ENCODE results near the gene FANCG. TPM values are rescaled to one million over a fixed set of nuclear protein-coding genes. Genes with fewer than 3 reads are reported as not detected.

Gene FANCG
- total and polyA plus RNA-seq, 3 experiments from 2014 or later, result 10.0 to 95.4 (median 90.6) TPM

GRCh38 chr9:35107297-35108290 lies 27.9 kb upstream of the FANCG start:
- Histone ChIP-seq H3K4me1 (ENCODE audit: insufficient read depth, low read length) (peaks cover 30% of the 10 kb centered on the region), H3K27me3 (ENCODE audit: insufficient read depth, low read length, poor library complexity, severe bottlenecking) (no peaks in the 10 kb centered on the region), H3K4me3 (ENCODE audit: low read length) (no peak overlapping the region), H3K27ac (ENCODE audit: low read depth, low read length) (no peak overlapping the region), H3K36me3 (ENCODE audit: insufficient read depth, low read length) (peaks cover 8% of the 10 kb centered on the region), H3K9me3 (ENCODE audit: low read length) (no peaks in the 10 kb centered on the region)
- ChIA-PET POLR2A (no interaction called here), CTCF (interaction anchor here (0.9 to 2.9 kb wide), 2 partner anchors 11 to 29 kb away, joined by 3 to 12 read pairs; partner anchors contain the start of gene PIGO)
- no peak overlapping the region for H3K4me3 Mint-ChIP-seq
- H3K36me3 Mint-ChIP-seq, result peaks cover 0 to 34% (median 0%) of the 10 kb centered on the region in 3 donors
- H3K27ac Mint-ChIP-seq, result peak overlapping the region in 1 of 8 donors; percentile 87
- no peak for DNase-seq
- H3K27me3 Mint-ChIP-seq, result peaks cover 0 to 2% of the 10 kb centered on the region in 2 donors
- H3K4me1 Mint-ChIP-seq, result peaks cover 34 to 42% (median 40%) of the 10 kb centered on the region in 3 donors
- H3K9me3 Mint-ChIP-seq, result no peaks in the 10 kb centered on the region

- H3K4me3 Mint-ChIP-seq, result no peak overlapping the region
- DNase-seq, result no peak
These were observed 26.6 kb upstream of the FANCG start for GRCh38 chr9:35106343-35106730.

GRCh38 chr9:35105571-35106342 lies 26.0 kb upstream of the FANCG start:
- Mint-ChIP-seq H3K4me3 (peak overlapping the region in 1 of 7 donors; percentile 11), H3K9me3 (no peaks in the 10 kb centered on the region), H3K27ac (peak overlapping the region in 4 of 8 donors; percentile 15 to 69 (median 45)), H3K27me3 (peaks cover 0 to 2% of the 10 kb centered on the region in 2 donors), H3K36me3 (peaks cover 0 to 47% (median 0%) of the 10 kb centered on the region in 3 donors), H3K4me1 (peaks cover 33 to 42% (median 42%) of the 10 kb centered on the region in 3 donors)
- Histone ChIP-seq H3K9me3 (ENCODE audit: low read length) (no peaks in the 10 kb centered on the region), H3K27me3 (ENCODE audit: insufficient read depth, low read length, poor library complexity, severe bottlenecking) (no peaks in the 10 kb centered on the region), H3K27ac (ENCODE audit: low read depth, low read length) (no peak overlapping the region), H3K4me3 (ENCODE audit: low read length) (no peak overlapping the region), H3K4me1 (ENCODE audit: insufficient read depth, low read length) (peaks cover 25% of the 10 kb centered on the region), H3K36me3 (ENCODE audit: insufficient read depth, low read length) (peaks cover 8% of the 10 kb centered on the region)
- DNase-seq, result no peak
- ChIA-PET CTCF (interaction anchor here (7.5 kb wide), 1 partner anchor 10 kb away, joined by 50 read pairs; the partner anchor contains the start of gene ATOSB), POLR2A (no interaction called here)

More at GRCh38 chr9:35106343-35106730, 26.6 kb upstream of the FANCG start:
- no peak overlapping the region for H3K27ac ChIP-seq (ENCODE audit: low read depth, low read length)
- peaks cover 8% of the 10 kb centered on the region for H3K36me3 ChIP-seq (ENCODE audit: insufficient read depth, low read length)
- H3K27me3 ChIP-seq (ENCODE audit: insufficient read depth, low read length, poor library complexity, severe bottlenecking), result no peaks in the 10 kb centered on the region
- peaks cover 0 to 2% of the 10 kb centered on the region in 2 donors for H3K27me3 Mint-ChIP-seq
- H3K27ac Mint-ChIP-seq, result peak overlapping the region in 1 of 8 donors; percentile 69
- peaks cover 0 to 41% (median 0%) of the 10 kb centered on the region in 3 donors for H3K36me3 Mint-ChIP-seq
- H3K9me3 ChIP-seq (ENCODE audit: low read length), result no peaks in the 10 kb centered on the region
- peaks cover 32 to 42% (median 40%) of the 10 kb centered on the region in 3 donors for H3K4me1 Mint-ChIP-seq
- no peak overlapping the region for H3K4me3 ChIP-seq (ENCODE audit: low read length)
- CTCF ChIA-PET, result interaction anchor here (7.5 kb wide), 1 partner anchor 9 kb away, joined by 50 read pairs; the partner anchor contains the start of gene ATOSB
- H3K4me1 ChIP-seq (ENCODE audit: insufficient read depth, low read length), result peaks cover 29% of the 10 kb centered on the region
- POLR2A ChIA-PET, result no interaction called here
- no peaks in the 10 kb centered on the region for H3K9me3 Mint-ChIP-seq

- Histone ChIP-seq H3K4me3 (ENCODE audit: low read length) (no peak overlapping the region), H3K27ac (ENCODE audit: low read depth, low read length) (no peak overlapping the region), H3K36me3 (ENCODE audit: insufficient read depth, low read length) (peaks cover 9% of the 10 kb centered on the region), H3K27me3 (ENCODE audit: insufficient read depth, low read length, poor library complexity, severe bottlenecking) (no peaks in the 10 kb centered on the region), H3K4me1 (ENCODE audit: insufficient read depth, low read length) (peaks cover 18% of the 10 kb centered on the region), H3K9me3 (ENCODE audit: low read length) (no peaks in the 10 kb centered on the region)
- Mint-ChIP-seq H3K4me1 (peaks cover 34 to 41% (median 40%) of the 10 kb centered on the region in 3 donors), H3K36me3 (peaks cover 0 to 53% (median 0%) of the 10 kb centered on the region in 3 donors), H3K9me3 (no peaks in the 10 kb centered on the region), H3K27ac (peak overlapping the region in 5 of 8 donors; percentile 1 to 84 (median 35)), H3K27me3 (peaks cover 0 to 2% of the 10 kb centered on the region in 2 donors), H3K4me3 (peak overlapping the region in 1 of 7 donors; percentile 54)
- CTCF ChIA-PET, result interaction anchor here (4.2 to 7.5 kb wide), 2 partner anchors 11 to 25 kb away, joined by 26 to 50 read pairs; partner anchors contain the start of genes ATOSB and FANCG
- DNase-seq, result no peak
- POLR2A ChIA-PET, result no interaction called here
These were observed 25.4 kb upstream of the FANCG start for GRCh38 chr9:35105126-35105525.

GRCh38 chr9:35104586-35104985 lies 24.8 kb upstream of the FANCG start:
- Mint-ChIP-seq H3K4me3 (no peak overlapping the region), H3K4me1 (peaks cover 32 to 37% (median 34%) of the 10 kb centered on the region in 3 donors), H3K36me3 (peaks cover 0 to 59% (median under 1%) of the 10 kb centered on the region in 3 donors), H3K9me3 (no peaks in the 10 kb centered on the region), H3K27me3 (peaks cover 0 to 2% of the 10 kb centered on the region in 2 donors), H3K27ac (peak overlapping the region in 6 of 8 donors; percentile 79 to 100 (median 99))
- DNase-seq, result no peak
- no peak overlapping the region for H3K4me3 ChIP-seq (ENCODE audit: low read length)
- CTCF ChIA-PET, result interaction anchor here (1.0 to 7.5 kb wide), 3 partner anchors 11 to 144 kb away, joined by 3 to 50 read pairs (median 26); partner anchors contain the start of genes ATOSB and FANCG
- POLR2A ChIA-PET, result interaction anchor here (1.5 kb wide), 1 partner anchor 9 kb away, joined by 6 read pairs; no protein-coding TSS in a partner anchor
- no peaks in the 10 kb centered on the region for H3K9me3 ChIP-seq (ENCODE audit: low read length)
- H3K27ac ChIP-seq (ENCODE audit: low read depth, low read length), result no peak overlapping the region
- peaks cover 15% of the 10 kb centered on the region for H3K4me1 ChIP-seq (ENCODE audit: insufficient read depth, low read length)
- no peaks in the 10 kb centered on the region for H3K27me3 ChIP-seq (ENCODE audit: insufficient read depth, low read length, poor library complexity, severe bottlenecking)
- peaks cover 14% of the 10 kb centered on the region for H3K36me3 ChIP-seq (ENCODE audit: insufficient read depth, low read length)

GRCh38 chr9:35103660-35104191 lies 24.0 kb upstream of the FANCG start:
- CTCF ChIA-PET, result interaction anchor here (0.8 to 7.5 kb wide), 12 partner anchors 8 to 555 kb away, joined by 3 to 50 read pairs (median 4); partner anchors contain the start of genes ATOSB, CCDC107, FANCG and RMRP
- peaks cover 16% of the 10 kb centered on the region for H3K36me3 ChIP-seq (ENCODE audit: insufficient read depth, low read length)
- Mint-ChIP-seq H3K9me3 (no peaks in the 10 kb centered on the region), H3K4me3 (peak overlapping the region; percentile 84 to 98 (median 90)), H3K36me3 (peaks cover 0 to 64% (median 4%) of the 10 kb centered on the region in 3 donors), H3K27ac (peak overlapping the region; percentile 80 to 100 (median 99)), H3K4me1 (peaks cover 27 to 35% (median 33%) of the 10 kb centered on the region in 3 donors), H3K27me3 (peaks cover 0 to 2% of the 10 kb centered on the region in 2 donors)
- peak overlapping the region; percentile 86 for H3K27ac ChIP-seq (ENCODE audit: low read depth, low read length)
- H3K9me3 ChIP-seq (ENCODE audit: low read length), result no peaks in the 10 kb centered on the region
- POLR2A ChIA-PET, result interaction anchor here (0.8 to 1.6 kb wide), 6 partner anchors 8 to 32 kb away, joined by 4 to 8 read pairs (median 6); partner anchors contain the start of genes ATOSB, FANCG and VCP
- H3K4me1 ChIP-seq (ENCODE audit: insufficient read depth, low read length), result peaks cover 15% of the 10 kb centered on the region
- DNase-seq, result no peak
- no peaks in the 10 kb centered on the region for H3K27me3 ChIP-seq (ENCODE audit: insufficient read depth, low read length, poor library complexity, severe bottlenecking)
- peak overlapping the region; percentile 80 for H3K4me3 ChIP-seq (ENCODE audit: low read length)
